H1 (cell line): ENCODE measurements around the gene TMEM163. TPM values are rescaled to one million over a fixed set of nuclear protein-coding genes. Genes with fewer than 3 reads are reported as not detected.

Experiments
- CTCF ChIA-PET: fragments of 300-600 bp; sonication (Branson Sonifier 250); formaldehyde crosslinking; loops from one replicate; lab custom pipeline; 2021; ENCODE audit not compliant: partially characterized antibody; lab: Charles Lee
- POLR2A ChIA-PET: fragments of 300-600 bp; sonication (Branson Sonifier 250); formaldehyde crosslinking; loops from one replicate; lab custom pipeline; 2021; ENCODE audit warnings: inconsistent platforms; ENCODE audit not compliant: partially characterized antibody; lab: Charles Lee
- DNase-seq, 2 experiments: peaks; one replicate each; pipeline versions ENCODE4 v3.0.0 to v3.0.0-alpha.2; 2010 to 2022; ENCODE audit warnings: low spot score in 2 of 2, low read depth in 1 of 2, mixed read lengths in 1 of 2
- FAIRE-seq: peaks from 2 replicates; lab custom pipeline; 2011; peaks lifted over from hg19 to GRCh38; lab: Jason Lieb, UNC
- H2AFZ ChIP-seq: 2 replicates; pipeline ENCODE4 v1.8.1; 2012; ENCODE audit warnings: low read length, inconsistent platforms
- H2AK5ac ChIP-seq: 2 replicates; pipeline ENCODE4 v1.6.1; 2013; ENCODE audit warnings: low read depth, low read length
- H2BK120ac ChIP-seq: replicated peaks from 2 replicates; pipeline ENCODE3; 2013; ENCODE audit warnings: low read depth, low read length, inconsistent platforms
- H2BK12ac ChIP-seq: 2 replicates; pipeline ENCODE4 v1.6.1; 2013; ENCODE audit warnings: low read depth, low read length
- H2BK15ac ChIP-seq: 2 replicates; pipeline ENCODE4 v1.6.1; 2013; ENCODE audit warnings: low read length
- H2BK20ac ChIP-seq: 2 replicates; pipeline ENCODE4 v1.6.1; 2013; ENCODE audit warnings: low read length
- H2BK5ac ChIP-seq: 2 replicates; pipeline ENCODE4 v1.6.1; 2013; ENCODE audit warnings: low read depth, low read length
- H3K14ac ChIP-seq: 2 replicates; pipeline ENCODE4 v1.6.1; 2013; ENCODE audit warnings: inconsistent platforms; ENCODE audit not compliant: insufficient read length
- H3K18ac ChIP-seq: 2 replicates; pipeline ENCODE4 v1.6.1; 2013; ENCODE audit warnings: low read length; ENCODE audit errors: extremely low read depth
- H3K23ac ChIP-seq: 2 replicates; pipeline ENCODE4 v1.6.1; 2013; ENCODE audit warnings: inconsistent platforms; ENCODE audit not compliant: insufficient read length
- H3K23me2 ChIP-seq: 2 replicates; pipeline ENCODE4 v1.6.1; 2013; ENCODE audit warnings: low read depth, low read length
- H3K27ac ChIP-seq: 2 replicates; pipeline ENCODE4 v1.6.1; 2011; ENCODE audit warnings: low read depth, low read length, inconsistent platforms
- H3K27me3 ChIP-seq, 4 experiments: replicated peaks in 1 of 4; 1 replicate in 1 of 4; 2 replicates in 3 of 4; pipeline versions ENCODE4 v1.6.1 to v1.8.1; 2011 to 2013; ENCODE audit warnings: low read length in 3 of 4, mild to moderate bottlenecking in 3 of 4, inconsistent platforms in 2 of 4, mixed read lengths in 2 of 4, moderate library complexity in 1 of 4; ENCODE audit not compliant: control insufficient read depth in 3 of 4, insufficient read depth in 3 of 4; ENCODE audit errors: extremely low read depth in 1 of 4
- H3K36me3 ChIP-seq, 4 experiments: 2 replicates each; pipeline versions ENCODE4 v1.6.1 to v1.8.1; 2011 to 2013; ENCODE audit warnings: mild to moderate bottlenecking in 4 of 4, low read length in 3 of 4, moderate library complexity in 2 of 4, control low read depth in 1 of 4, inconsistent platforms in 1 of 4; ENCODE audit not compliant: insufficient read depth in 4 of 4, control insufficient read depth in 2 of 4
- H3K4ac ChIP-seq: replicated peaks from 2 replicates; pipeline ENCODE3; 2013; ENCODE audit warnings: low read length, low read depth, mixed read lengths, inconsistent platforms; ENCODE audit not compliant: insufficient read length
- H3K4me1 ChIP-seq, 4 experiments: replicated peaks in 1 of 4; 1 replicate in 1 of 4; 2 replicates in 3 of 4; pipeline versions ENCODE4 v1.6.1 to v1.8.1; 2011 to 2013; ENCODE audit warnings: low read length in 3 of 4, inconsistent platforms in 2 of 4, mixed read lengths in 1 of 4; ENCODE audit not compliant: insufficient read depth in 4 of 4, control insufficient read depth in 3 of 4
- H3K4me2 ChIP-seq, 2 experiments: 2 replicates each; pipeline versions ENCODE4 v1.6.1 to v1.8.1; 2011 to 2013; ENCODE audit warnings: low read depth in 2 of 2, low read length in 2 of 2, control low read depth in 1 of 2, inconsistent platforms in 1 of 2, mild to moderate bottlenecking in 1 of 2; ENCODE audit not compliant: insufficient read depth in 1 of 2
- H3K4me3 ChIP-seq, 4 experiments: fragments of 200-600, 300-600 bp in 1 of 4; sonication (generic), shearing (Covaris generic), sonication (Bioruptor Twin) in 1 of 4; 2 replicates each; pipeline versions ENCODE4 v1.5.1 to v1.8.1; 2011 to 2016; ENCODE audit warnings: low read length in 4 of 4, low read depth in 3 of 4, control low read depth in 2 of 4, inconsistent platforms in 2 of 4, mild to moderate bottlenecking in 2 of 4, mixed read lengths in 1 of 4, moderate library complexity in 1 of 4; ENCODE audit not compliant: insufficient read depth in 2 of 4; ENCODE audit errors: extremely low read depth in 1 of 4
- H3K56ac ChIP-seq: replicated peaks from 2 replicates; pipeline ENCODE3; 2013; ENCODE audit warnings: low read depth, mild to moderate bottlenecking, mixed read lengths, low read length, inconsistent platforms; ENCODE audit not compliant: insufficient read length
- H3K79me1 ChIP-seq: 2 replicates; pipeline ENCODE4 v1.6.1; 2013; ENCODE audit warnings: low read depth, low read length, control low read depth
- H3K79me2 ChIP-seq, 2 experiments: 2 replicates each; pipeline versions ENCODE4 v1.6.1 to v1.8.1; 2012 to 2013; ENCODE audit warnings: low read length in 2 of 2, mild to moderate bottlenecking in 2 of 2, inconsistent platforms in 1 of 2; ENCODE audit not compliant: insufficient read depth in 2 of 2, control insufficient read depth in 1 of 2
- H3K9ac ChIP-seq, 4 experiments: replicated peaks in 1 of 4; 1 replicate in 1 of 4; 2 replicates in 3 of 4; pipeline versions ENCODE4 v1.6.1 to v1.8.1; 2011 to 2013; ENCODE audit warnings: low read depth in 3 of 4, low read length in 3 of 4, control low read depth in 2 of 4, mild to moderate bottlenecking in 2 of 4, moderate library complexity in 2 of 4, inconsistent platforms in 1 of 4; ENCODE audit errors: extremely low read depth in 1 of 4
- H3K9me3 ChIP-seq, 2 experiments: 2 replicates each; pipeline versions ENCODE4 v1.6.1 to v1.8.1; 2012 to 2013; ENCODE audit warnings: mild to moderate bottlenecking in 2 of 2, moderate library complexity in 2 of 2, control low read depth in 1 of 2, inconsistent platforms in 1 of 2, low read depth in 1 of 2, low read length in 1 of 2, mixed read lengths in 1 of 2; ENCODE audit not compliant: insufficient read depth in 2 of 2
- H4K20me1 ChIP-seq, 2 experiments: replicated peaks in 1 of 2; 2 replicates each; pipeline versions ENCODE3 to v1.8.1; 2011 to 2013; ENCODE audit warnings: inconsistent platforms in 2 of 2, low read length in 2 of 2, mild to moderate bottlenecking in 1 of 2; ENCODE audit not compliant: insufficient read depth in 2 of 2, control insufficient read depth in 1 of 2
- H4K5ac ChIP-seq: 2 replicates; pipeline ENCODE4 v1.6.1; 2013; ENCODE audit warnings: low read length, low read depth, mixed read lengths, inconsistent platforms; ENCODE audit not compliant: insufficient read length
- H4K8ac ChIP-seq: 2 replicates; pipeline ENCODE4 v1.8.0; 2013; ENCODE audit warnings: mild to moderate bottlenecking, moderate library complexity, low read length, inconsistent platforms; ENCODE audit not compliant: insufficient read depth; ENCODE audit errors: extremely low read depth
- H4K91ac ChIP-seq: replicated peaks from 2 replicates; pipeline ENCODE3; 2013; ENCODE audit warnings: low read length, mixed read lengths, inconsistent platforms; ENCODE audit not compliant: insufficient read length
- ATF3 ChIP-seq: IDR thresholded peaks from 2 replicates; pipeline ENCODE4 v1.6.1; 2011; ENCODE audit warnings: low read depth, mild to moderate bottlenecking, low read length; ENCODE audit not compliant: insufficient read depth
- CHD1 ChIP-seq: IDR thresholded peaks from 2 replicates; pipeline ENCODE4 v1.6.1; 2012; ENCODE audit warnings: low read depth, low read length, improper control_type of control experiment
- EP300 ChIP-seq, 2 experiments: IDR thresholded peaks; 1 replicate in 1 of 2; 2 replicates in 1 of 2; pipeline ENCODE4 v1.6.1; 2011 to 2012; ENCODE audit warnings: low read depth in 2 of 2, low read length in 2 of 2, mild to moderate bottlenecking in 2 of 2, borderline replicate concordance in 1 of 2, inconsistent platforms in 1 of 2, moderate library complexity in 1 of 2
- HDAC2 ChIP-seq, 2 experiments: fragments of 300-600 bp in 1 of 2; sonication (generic) in 1 of 2; IDR thresholded peaks; 2 replicates each; pipeline ENCODE4 v1.6.1; 2011 to 2012; ENCODE audit warnings: low read depth in 2 of 2, low read length in 2 of 2, mild to moderate bottlenecking in 2 of 2, moderate library complexity in 2 of 2, borderline replicate concordance in 1 of 2, inconsistent platforms in 1 of 2
- KDM1A ChIP-seq: fragments of 200-600, 300-600 bp; sonication (generic); IDR thresholded peaks from 2 replicates; pipeline ENCODE4 v1.7.1; 2016; ENCODE audit warnings: mild to moderate bottlenecking, low read length, borderline replicate concordance
- NRF1 ChIP-seq: IDR thresholded peaks from 2 replicates; pipeline ENCODE4 v1.6.1; 2011; ENCODE audit warnings: mild to moderate bottlenecking, low read depth, low read length, improper control_type of control experiment
- POLR2A ChIP-seq, 2 experiments: IDR thresholded peaks; 1 replicate in 1 of 2; 2 replicates in 1 of 2; pipeline ENCODE4 v1.6.1; 2011; ENCODE audit warnings: low read depth in 2 of 2, low read length in 2 of 2, mild to moderate bottlenecking in 2 of 2; ENCODE audit errors: control extremely low read depth in 1 of 2
- POU5F1 ChIP-seq: IDR thresholded peaks from 2 replicates; pipeline ENCODE4 v1.6.1; 2011; ENCODE audit warnings: low read depth, mild to moderate bottlenecking, low read length, moderate library complexity
- RXRA ChIP-seq: IDR thresholded peaks from 2 replicates; pipeline ENCODE4 v1.6.1; 2011; ENCODE audit warnings: low read depth, mild to moderate bottlenecking, low read length, moderate library complexity; ENCODE audit not compliant: insufficient read depth
- SAP30 ChIP-seq: fragments of 300-600 bp; sonication (generic); IDR thresholded peaks from 2 replicates; pipeline ENCODE4 v1.7.1; 2012; ENCODE audit warnings: low read length, moderate library complexity, mild to moderate bottlenecking, inconsistent platforms; ENCODE audit not compliant: insufficient read depth, insufficient replicate concordance
- SIX5 ChIP-seq: IDR thresholded peaks from 2 replicates; pipeline ENCODE4 v1.6.1; 2011; ENCODE audit warnings: mild to moderate bottlenecking, low read depth, low read length
- SP2 ChIP-seq: IDR thresholded peaks from 2 replicates; pipeline ENCODE4 v1.6.1; 2012; ENCODE audit warnings: mild to moderate bottlenecking, low read length, inconsistent platforms
- USF2 ChIP-seq: IDR thresholded peaks from 2 replicates; pipeline ENCODE4 v1.6.1; 2011; ENCODE audit warnings: low read length, improper control_type of control experiment
- WGBS, 2 experiments: shearing (Covaris generic) in 1 of 2; methylation state at CpG; one replicate each; pipeline versions ENCODE4 v1.1.6 to v1.1.7; 2013 to 2015; ENCODE audit warnings: low lambda C conversion rate in 2 of 2, mixed read lengths in 2 of 2, inconsistent platforms in 1 of 2, low coverage in 1 of 2, missing lambda C conversion rate in 1 of 2; ENCODE audit not compliant: insufficient replicate concordance in 2 of 2, insufficient coverage in 1 of 2, insufficient read length in 1 of 2; ENCODE audit errors: extremely low coverage in 1 of 2, missing lambda C conversion rate in 1 of 2; 5-methylcytosine and 5-hydroxymethylcytosine counted together
- polyA plus RNA-seq, 7 experiments: library from polyadenylated mRNA; depleted of rRNA in 3 of 7; stranded (reverse) in 5 of 7; unstranded in 2 of 7; fragments of >200 nt in 5 of 7; fragments of 200-250 nt in 2 of 7; gene quantifications; 1 replicate in 5 of 7; 2 replicates in 1 of 7; 4 replicates in 1 of 7; pipeline versions ENCODE4 v1.2.1 to v1.2.3, GENCODE V29; 2011 to 2013; ENCODE audit warnings: missing spikeins in 2 of 7, mixed read lengths in 2 of 7
- total RNA-seq: library from RNA; stranded (reverse); fragmentation: NEBNext Ultra II Directional; extraction: Animal tissue kit (Norgen Biotek cat#: 25700); gene quantifications from 2 replicates; pipeline ENCODE4 v1.2.1, GENCODE V29; 2021

The TMEM163 gene
- total and polyA plus RNA-seq, 2 of the 8 experiments (the other 6 are each of a cell fraction or from before 2014, with no cell fraction given), result 2.8 to 3.2 TPM

GRCh38 chr2:134745546-134745945 lies 26.7 kb upstream of the TMEM163 start:
- Histone ChIP-seq H3K36me3 (no peaks in the 10 kb centered on the region), H3K18ac (no peak overlapping the region), H2AFZ (0 out of 2 replicates have a peak overlapping the region, but pooled peaks have one; percentile 21), H4K8ac (no peak overlapping the region), H3K27me3 (no peaks in the 10 kb centered on the region), H3K9me3 (no peaks in the 10 kb centered on the region), H2BK12ac (no peak overlapping the region), H4K5ac (no peak overlapping the region), H3K23me2 (no peaks in the 10 kb centered on the region; the same call in 1 of the 2 replicates), H3K23ac (no peak overlapping the region), H2BK20ac (no peak overlapping the region), H3K9ac (no peak overlapping the region), H3K14ac (no peak overlapping the region), H2BK15ac (no peak overlapping the region), H4K20me1 (no peaks in the 10 kb centered on the region), H3K56ac (no peak overlapping the region), H3K4me3 (no peak overlapping the region), H3K79me1 (no peaks in the 10 kb centered on the region), H3K4me2 (no peak overlapping the region), H3K4me1 (no peaks in the 10 kb centered on the region), H2AK5ac (no peak overlapping the region), H4K91ac (no peak overlapping the region), H2BK120ac (no peak overlapping the region), H2BK5ac (no peak overlapping the region), H3K4ac (no peak overlapping the region), H3K27ac (no peak overlapping the region), H3K79me2 (no peaks in the 10 kb centered on the region)
- DNase-seq, result no peak
- WGBS, 2 experiments, result 90% methylated on average over 4 of the region's 4 CpGs; no CpG with 5 or more reads in 1 of the 2 experiments
- FAIRE-seq, result no peak
- ChIA-PET CTCF (no interaction called here), POLR2A (no interaction called here)
- TF ChIP-seq EP300 (IDR thresholded peaks at IDR 0.05; ENCODE audit: borderline replicate concordance in 1 of 2, low read depth in 2 of 2, low read length in 2 of 2) (no peak), NRF1 (no peak), POU5F1 (no peak), POLR2A (IDR thresholded peaks at IDR 0.05; ENCODE audit: control extremely low read depth in 1 of 2, low read depth in 2 of 2, low read length in 2 of 2) (no peak), SP2 (no peak), ATF3 (no peak), KDM1A (no peak), CHD1 (no peak), RXRA (no peak), SAP30 (no peak), SIX5 (no peak), HDAC2 (IDR thresholded peaks at IDR 0.05; ENCODE audit: borderline replicate concordance in 1 of 2, low read depth in 2 of 2, low read length in 2 of 2) (no peak), USF2 (no peak)
